ENCODE results near the gene ZEB1.
"Not testable (repeated sequence)": the region's sequence is repeated elsewhere in the genome, so short reads cannot be mapped to it uniquely, and the experiment has no call there.

The ZEB1 gene

DNA sequence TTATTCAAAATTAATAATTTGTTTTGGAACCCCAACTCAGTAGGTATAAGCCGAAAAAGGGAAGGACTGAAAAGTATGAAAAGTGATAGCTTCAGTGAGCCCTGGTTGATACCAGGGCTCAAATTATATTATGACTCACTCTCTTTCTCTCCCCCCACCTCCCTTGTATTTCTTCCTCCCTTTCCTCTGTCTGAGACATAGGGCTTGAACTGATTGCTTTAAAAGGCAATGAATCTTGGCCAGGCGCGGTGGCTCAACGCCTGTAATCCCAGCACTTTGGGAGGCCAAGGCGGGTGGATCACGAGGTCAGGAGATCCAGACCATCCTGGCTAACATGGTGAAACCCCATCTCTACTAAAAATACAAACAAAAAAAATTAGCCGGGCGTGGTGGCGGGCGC is 108.3 kb downstream of the ZEB1 start:
- not testable (repeated sequence) for DNase-seq

- DNase-seq, result not testable (repeated sequence)
Measured at GRCh38 chr10:31428499-31428898, 109.5 kb downstream of the ZEB1 start.

DNA sequence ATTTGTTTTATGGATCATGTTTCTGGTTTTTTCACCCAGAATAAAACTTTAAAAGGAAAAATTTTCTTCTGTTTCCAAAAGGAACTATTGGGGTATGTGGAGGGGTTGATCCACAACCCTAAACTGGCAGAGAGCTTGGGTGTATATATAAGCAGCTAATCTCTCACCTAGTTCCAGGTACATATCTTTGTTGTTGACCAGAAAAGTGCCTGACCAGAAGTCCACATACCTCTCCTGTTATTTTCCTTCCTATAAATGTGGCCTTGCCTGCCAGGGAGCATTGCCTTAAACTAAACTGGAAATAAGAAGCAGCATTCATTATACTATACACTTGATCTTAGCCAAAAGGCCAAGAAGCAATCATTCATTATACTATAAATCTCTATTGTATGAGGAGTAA is 112.0 kb downstream of the ZEB1 start:
- DNase-seq, result no peak

DNA sequence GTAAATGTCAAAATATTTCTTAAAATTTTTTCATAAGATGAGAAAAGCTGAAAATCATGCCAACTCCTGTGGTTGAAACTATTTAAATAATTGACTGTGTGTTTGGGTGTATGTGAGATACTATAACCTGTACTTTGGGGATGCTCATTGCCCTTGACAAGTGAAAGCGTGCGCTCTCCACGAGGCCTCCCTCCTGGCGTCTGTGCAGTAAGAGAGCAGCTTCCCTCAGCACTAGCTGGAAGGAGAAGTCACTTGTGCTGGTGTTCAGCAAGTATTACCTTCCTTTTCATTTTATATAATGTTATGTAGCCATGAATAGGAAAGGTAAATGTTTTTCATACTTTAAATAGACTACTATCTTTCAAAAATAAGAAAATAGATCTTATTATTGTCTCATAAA is 118.9 kb downstream of the ZEB1 start:
- DNase-seq, result no peak

DNA sequence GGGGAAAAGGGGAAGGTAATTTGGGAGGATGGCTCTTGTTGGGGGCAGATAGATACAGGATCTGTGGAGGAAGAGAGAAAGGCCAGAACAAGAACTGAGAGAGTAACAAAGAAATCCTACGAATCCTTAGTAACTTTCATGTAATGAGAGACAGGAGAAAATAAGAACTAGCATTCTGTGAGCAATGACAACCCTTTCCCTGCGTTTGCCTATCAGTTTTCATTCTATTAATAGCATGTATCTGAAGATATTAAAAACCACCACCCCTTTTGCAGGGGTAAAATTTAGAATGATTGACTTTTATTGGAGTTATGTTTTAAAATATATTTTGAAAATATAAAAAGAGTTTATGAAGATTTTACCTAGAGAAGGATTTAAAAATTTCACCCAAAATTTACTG is 132.8 kb downstream of the ZEB1 start:
- no peak for DNase-seq

DNA sequence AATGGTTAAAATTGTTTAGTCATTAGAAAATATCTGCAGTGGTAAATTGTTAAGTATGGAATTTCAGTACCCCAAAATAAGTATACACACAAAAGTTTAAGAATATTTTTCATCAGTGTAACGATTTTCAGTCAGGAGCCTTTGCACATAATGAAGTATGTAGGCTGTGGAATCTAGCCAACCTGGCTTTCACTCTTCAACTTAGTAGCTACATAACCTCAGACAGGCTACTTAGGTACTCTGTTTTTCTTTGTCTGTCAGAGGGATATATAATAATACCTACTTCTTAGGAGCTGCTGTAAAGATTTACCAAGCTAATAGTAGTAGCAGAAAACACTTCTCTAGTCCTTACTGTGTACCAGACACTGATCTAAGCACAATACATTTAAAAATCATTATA is 137.5 kb downstream of the ZEB1 start:
- no peak for DNase-seq

GRCh38 chr10:31457858-31458257 is 138.8 kb downstream of the ZEB1 start:
- DNase-seq, result no peak

DNA sequence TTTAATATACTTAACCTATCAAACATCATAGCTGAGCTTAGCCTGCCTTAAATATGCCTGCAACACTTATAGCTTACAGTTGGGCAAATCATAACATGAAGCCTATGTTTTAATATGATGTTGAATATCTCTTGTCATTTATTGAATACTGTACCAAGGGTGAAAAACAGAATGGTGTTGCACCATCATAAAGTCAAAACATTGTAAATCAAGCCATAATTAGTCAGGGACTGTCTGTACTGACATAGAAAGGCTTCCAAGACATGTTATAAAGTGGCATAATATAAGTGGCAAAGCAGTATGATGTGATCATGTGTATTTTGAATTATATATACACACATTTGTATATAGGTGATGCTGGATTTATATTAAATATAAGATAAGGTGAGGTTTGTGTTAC is 140.0 kb downstream of the ZEB1 start:
- no peak for DNase-seq

GRCh38 chr10:31460242-31460641 is 141.2 kb downstream of the ZEB1 start:
- DNase-seq, result no peak

- DNase-seq, result no peak
Measured at GRCh38 chr10:31464552-31464951, 145.5 kb downstream of the ZEB1 start.

GRCh38 chr10:31466313-31466712 is 147.3 kb downstream of the ZEB1 start:
- DNase-seq, result no peak

GRCh38 chr10:31467791-31468535 is 148.9 kb downstream of the ZEB1 start:
- no peak for DNase-seq

GRCh38 chr10:31468536-31468859 is 149.5 kb downstream of the ZEB1 start:
- no peak for DNase-seq

DNA sequence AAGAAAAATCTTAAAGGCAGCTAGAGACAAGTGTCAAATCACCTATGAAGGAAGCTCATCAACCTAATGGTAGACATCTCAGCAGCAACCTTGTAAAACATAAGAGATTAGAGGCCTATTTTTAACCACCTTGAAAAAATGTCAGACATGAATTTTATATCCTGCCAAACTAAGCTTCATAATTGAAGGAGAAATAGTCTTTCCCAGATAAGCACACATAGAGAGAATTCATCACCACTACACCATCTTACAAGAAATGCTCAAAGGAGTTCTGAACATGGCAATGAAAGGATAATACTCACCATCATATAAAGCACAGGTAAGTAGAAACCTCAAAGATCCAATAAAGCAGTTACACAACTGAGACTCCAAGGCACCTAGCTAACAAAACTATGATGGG is 156.5 kb downstream of the ZEB1 start:
- DNase-seq, result no peak

GRCh38 chr10:31476088-31476487 is 157.1 kb downstream of the ZEB1 start:
- DNase-seq, result no peak

DNA sequence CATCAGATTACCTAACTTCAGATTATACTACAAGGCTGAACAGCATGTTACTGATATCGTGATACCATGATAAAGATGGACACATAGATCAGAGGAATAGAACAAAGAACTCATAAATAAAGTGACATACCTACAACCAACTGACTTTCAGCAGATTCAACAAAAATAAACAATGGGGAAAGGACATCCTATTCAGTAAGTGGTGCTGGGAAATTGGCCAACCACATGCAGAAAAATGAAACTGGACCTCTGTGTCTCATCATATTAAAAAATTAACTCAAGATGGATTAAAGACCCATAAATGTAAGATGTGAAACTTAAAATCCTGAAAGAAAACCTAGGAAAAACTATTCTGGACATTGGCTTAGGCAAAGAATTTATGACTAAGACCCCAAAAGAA is 158.6 kb downstream of the ZEB1 start:
- DNase-seq, result no peak

GRCh38 chr10:31479752-31480151 is 160.7 kb downstream of the ZEB1 start:
- DNase-seq, result no peak

GRCh38 chr10:31483546-31483945 is 164.5 kb downstream of the ZEB1 start:
- DNase-seq, result no peak

- no peak for DNase-seq
Measured at GRCh38 chr10:31484431-31485135, 165.6 kb downstream of the ZEB1 start.

GRCh38 chr10:31490858-31491504 is 172.0 kb downstream of the ZEB1 start:
- DNase-seq, result peak; percentile 36

GRCh38 chr10:31507427-31507826 is 188.4 kb downstream of the ZEB1 start:
- no peak for DNase-seq

DNA sequence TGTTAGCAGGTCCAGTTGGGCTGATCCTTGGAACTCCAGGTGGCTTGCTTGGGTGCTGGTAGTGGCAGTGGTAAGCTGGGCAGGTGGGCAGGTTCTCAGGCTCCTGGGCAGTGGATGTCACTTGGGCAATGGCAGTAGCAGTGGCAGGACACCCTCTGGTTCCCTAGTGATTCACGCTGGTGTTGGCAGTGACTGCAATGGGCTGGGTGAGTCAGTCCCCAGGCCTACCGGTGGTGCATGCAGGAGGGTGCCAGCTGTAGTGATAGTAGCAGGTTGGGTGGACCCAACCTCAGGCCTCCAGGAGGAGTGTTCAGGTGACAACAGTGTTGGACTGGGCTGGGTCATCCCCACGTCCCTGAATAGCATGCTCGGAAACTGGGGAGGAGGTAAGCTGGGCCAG is 189.2 kb downstream of the ZEB1 start:
- DNase-seq, result no peak

DNA sequence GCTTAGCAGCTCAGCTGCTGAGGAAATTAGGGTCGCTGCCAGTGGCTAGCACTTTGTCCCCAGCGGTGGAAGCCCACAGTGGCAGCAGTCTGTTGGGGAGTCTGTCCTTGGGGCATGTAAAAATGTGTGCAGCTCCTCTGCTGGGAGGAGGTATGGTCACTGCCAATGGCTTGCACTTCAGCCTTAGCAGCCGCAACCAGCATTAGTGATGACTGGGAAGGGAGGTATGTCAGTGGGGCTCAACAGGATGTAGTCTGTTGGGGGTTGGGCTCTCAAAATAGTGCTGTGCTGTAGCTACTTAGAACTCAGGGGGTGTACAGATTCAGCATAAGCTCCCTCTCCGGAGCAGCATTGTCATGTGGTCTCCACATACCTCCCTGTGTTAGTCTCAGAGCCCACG is 189.9 kb downstream of the ZEB1 start:
- DNase-seq, result no peak

DNA sequence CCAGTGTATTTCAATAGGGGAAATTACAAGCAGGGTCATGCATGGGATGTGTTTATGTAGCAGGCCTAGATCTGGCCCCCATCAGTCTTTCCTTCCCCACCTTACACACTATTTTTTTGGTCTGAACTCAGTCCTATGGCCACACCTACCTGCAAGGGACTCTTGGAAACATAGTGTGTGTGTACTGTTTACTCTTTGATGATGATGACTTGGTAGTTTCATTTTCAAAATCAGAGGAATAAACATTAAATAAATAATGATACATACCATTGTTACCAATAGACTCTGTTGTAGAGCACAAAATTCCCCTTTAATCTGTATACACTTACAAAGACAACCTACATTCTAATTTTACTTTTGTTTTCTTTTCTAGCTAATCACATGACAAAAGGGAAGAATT is 191.0 kb downstream of the ZEB1 start:
- no peak for DNase-seq

Measured in activated CD4-positive, alpha-beta T cell treated with anti-CD3 and anti-CD28 coated beads, Interleukin-2, Interleukin-6, amounts not matched to agents 100 ng/mL and 50 ng/mL, durations not matched to agents 16 hours and 8 hours (primary cell).